Stimulated activated CD8-positive, alpha-beta memory T cell treated with anti-CD3 and anti-CD28 coated beads, Interleukin-7, amount 100 ng/mL, for 4 hours (primary cell): ENCODE results near the gene TCEAL4.

Experiments
- DNase-seq, 2 donors: peaks; one replicate each; pipeline ENCODE4 v3.0.0-alpha.2; 2020; ENCODE audit warnings: low read depth in 2 of 2

Gene TCEAL4

GRCh38 chrX:103585411-103586313, at the start of gene TCEAL4:
Gene TCEAL4 (plus strand): TSS chrX:103585515. CDS start chrX:103586676, 1,161 bp downstream.
- peak in 1 of 2 donors; percentile 33 for DNase-seq

GRCh38 chrX:103536071-103536470, 49.2 kb upstream of the TCEAL4 start:
- DNase-seq, result no peak

- DNase-seq, result no peak
Measured at GRCh38 chrX:103536732-103537131, 48.6 kb upstream of the TCEAL4 start.

- no peak for DNase-seq
Measured at GRCh38 chrX:103537871-103538387, 47.4 kb upstream of the TCEAL4 start.

GRCh38 chrX:103538728-103539127, 46.6 kb upstream of the TCEAL4 start:
- no peak for DNase-seq

- no peak for DNase-seq
Measured at GRCh38 chrX:103539695-103540094, 45.6 kb upstream of the TCEAL4 start.

- DNase-seq, result no peak
Measured at GRCh38 chrX:103540145-103540544, 45.2 kb upstream of the TCEAL4 start.

- DNase-seq, result no peak
Measured at GRCh38 chrX:103549916-103550315, 35.4 kb upstream of the TCEAL4 start.

GRCh38 chrX:103550415-103551051, 34.8 kb upstream of the TCEAL4 start:
- DNase-seq, result no peak

GRCh38 chrX:103552236-103552635, 33.1 kb upstream of the TCEAL4 start:
- no peak for DNase-seq

GRCh38 chrX:103554687-103555424, 30.5 kb upstream of the TCEAL4 start:
- peak; percentile 19 to 20 for DNase-seq

GRCh38 chrX:103556963-103557612, 28.2 kb upstream of the TCEAL4 start:
- DNase-seq, result no peak

GRCh38 chrX:103560256-103560655, 25.1 kb upstream of the TCEAL4 start:
- no peak for DNase-seq

- DNase-seq, result no peak
Measured at GRCh38 chrX:103562801-103563200, 22.5 kb upstream of the TCEAL4 start.

GRCh38 chrX:103565197-103565596, 20.1 kb upstream of the TCEAL4 start:
- no peak for DNase-seq

- no peak for DNase-seq
Measured at GRCh38 chrX:103565752-103566151, 19.6 kb upstream of the TCEAL4 start.

- DNase-seq, result no peak
Measured at GRCh38 chrX:103571121-103571520, 14.2 kb upstream of the TCEAL4 start.

- DNase-seq, result no peak
Measured at GRCh38 chrX:103571726-103572125, 13.6 kb upstream of the TCEAL4 start.

- no peak for DNase-seq
Measured at GRCh38 chrX:103573202-103573601, 12.1 kb upstream of the TCEAL4 start.

- DNase-seq, result no peak
Measured at GRCh38 chrX:103584596-103584995, 719 bp upstream of the TCEAL4 start.

GRCh38 chrX:103586314-103586646, 965 bp downstream of the TCEAL4 start:
- no peak for DNase-seq

GRCh38 chrX:103586659-103587058, 1.3 kb downstream of the TCEAL4 start:
- no peak for DNase-seq
